Central memory CD8-positive, alpha-beta T cell (primary cell): ENCODE results near the gene ATP2A3.

ENCODE experiments used
- ATAC-seq: fragments of 150-1000 bp; cut with Tn5 transposase; replicated peaks from 2 replicates; pipeline ENCODE4 v1.10.0; 2022; ENCODE audit warnings: mild to moderate bottlenecking, moderate FRiP score, moderate number of reproducible peaks; ENCODE audit not compliant: poor library complexity, severe bottlenecking; ENCODE audit errors: extremely low read depth
- DNase-seq, 2 donors: peaks; one replicate each; pipeline ENCODE4 v3.0.0; 2021; ENCODE audit warnings: low spot score in 2 of 2
- H3K27ac Mint-ChIP-seq: one replicate; pipeline ENCODE4 v1.8.0; 2022; ENCODE audit warnings: low read depth, mild to moderate bottlenecking, moderate library complexity, mixed read lengths
- H3K27me3 Mint-ChIP-seq: one replicate; pipeline ENCODE4 v1.8.0; 2022; ENCODE audit warnings: mixed read lengths
- H3K36me3 Mint-ChIP-seq: one replicate; pipeline ENCODE4 v1.8.0; 2022; ENCODE audit warnings: mild to moderate bottlenecking, moderate library complexity, mixed read lengths; ENCODE audit not compliant: insufficient read depth
- H3K4me1 Mint-ChIP-seq: one replicate; pipeline ENCODE4 v1.8.0; 2022; ENCODE audit warnings: mixed read lengths
- H3K4me3 Mint-ChIP-seq: one replicate; pipeline ENCODE4 v1.8.0; 2022; ENCODE audit warnings: mild to moderate bottlenecking, moderate library complexity, mixed read lengths
- H3K9me3 Mint-ChIP-seq: one replicate; pipeline ENCODE4 v1.8.0; 2022; ENCODE audit warnings: mixed read lengths

The ATP2A3 gene

DNA sequence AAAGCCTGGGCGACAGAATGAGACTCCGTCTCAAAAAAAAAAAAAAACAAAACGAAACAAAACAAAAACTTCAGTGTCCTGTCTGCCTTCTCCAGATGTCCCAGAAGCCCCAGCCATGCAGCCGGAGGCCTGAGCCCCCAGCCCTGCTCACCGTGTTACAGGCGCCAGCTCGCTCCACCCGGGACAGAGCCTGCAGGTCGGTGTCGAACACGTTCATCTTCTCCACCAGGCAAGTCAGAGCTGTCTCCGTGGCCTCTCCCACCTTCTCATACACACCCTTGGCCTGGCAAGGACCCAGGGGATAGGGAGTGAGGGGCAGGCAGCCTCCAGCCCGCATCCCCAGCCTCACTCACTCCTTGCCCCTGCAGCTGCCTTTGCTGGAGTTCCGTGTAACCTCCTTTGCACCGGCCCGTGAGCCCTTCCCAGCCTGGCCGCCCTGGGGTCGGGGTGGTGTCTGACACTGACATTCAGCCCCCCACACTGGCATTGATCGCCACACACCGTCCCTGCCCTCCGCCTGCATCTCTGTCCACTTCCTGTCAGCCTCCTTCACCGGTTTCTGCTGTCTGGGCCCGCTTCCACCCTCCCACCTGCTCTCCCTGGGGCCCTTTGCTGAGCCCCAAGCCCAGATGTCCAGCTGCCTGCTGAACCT is 20.9 kb downstream of the ATP2A3 start:
- Mint-ChIP-seq H3K36me3 (peaks cover 63% of the 10 kb centered on the region), H3K27ac (no peak overlapping the region), H3K4me3 (no peak overlapping the region), H3K4me1 (peaks cover 14% of the 10 kb centered on the region), H3K9me3 (no peaks in the 10 kb centered on the region), H3K27me3 (no peaks in the 10 kb centered on the region)
- no peak for DNase-seq
- no peak for ATAC-seq

GRCh38 chr17:3940965-3941698 is 23.1 kb downstream of the ATP2A3 start:
- Mint-ChIP-seq H3K4me3 (no peak overlapping the region), H3K36me3 (peaks cover 70% of the 10 kb centered on the region), H3K27me3 (no peaks in the 10 kb centered on the region), H3K4me1 (peaks cover 28% of the 10 kb centered on the region), H3K27ac (no peak overlapping the region), H3K9me3 (no peaks in the 10 kb centered on the region)
- no peak for ATAC-seq
- DNase-seq: no peak

DNA sequence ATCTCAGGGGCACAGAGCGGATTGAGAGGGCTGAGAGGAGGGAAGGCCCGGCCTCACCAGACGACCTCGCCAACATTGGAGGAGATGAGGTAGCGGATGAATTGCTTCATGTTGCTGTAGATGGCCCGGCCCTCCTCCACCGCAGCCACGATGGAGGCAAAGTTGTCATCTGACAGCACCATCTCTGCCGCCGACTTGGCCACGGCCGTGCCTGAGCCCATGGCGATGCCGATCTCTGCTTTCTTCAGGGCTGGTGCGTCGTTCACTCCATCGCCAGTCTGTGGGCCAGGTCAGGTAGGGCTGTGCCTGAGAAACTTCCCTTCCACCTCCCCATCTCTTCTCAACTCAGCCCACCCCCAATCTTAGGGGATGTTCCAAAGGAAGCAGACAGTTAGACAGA is 26.9 kb downstream of the ATP2A3 start:
- Mint-ChIP-seq H3K4me3 (no peak overlapping the region), H3K27ac (no peak overlapping the region), H3K27me3 (no peaks in the 10 kb centered on the region), H3K9me3 (no peaks in the 10 kb centered on the region), H3K4me1 (peaks cover 14% of the 10 kb centered on the region), H3K36me3 (peaks cover 70% of the 10 kb centered on the region)
- ATAC-seq (no peak), DNase-seq (no peak)

DNA sequence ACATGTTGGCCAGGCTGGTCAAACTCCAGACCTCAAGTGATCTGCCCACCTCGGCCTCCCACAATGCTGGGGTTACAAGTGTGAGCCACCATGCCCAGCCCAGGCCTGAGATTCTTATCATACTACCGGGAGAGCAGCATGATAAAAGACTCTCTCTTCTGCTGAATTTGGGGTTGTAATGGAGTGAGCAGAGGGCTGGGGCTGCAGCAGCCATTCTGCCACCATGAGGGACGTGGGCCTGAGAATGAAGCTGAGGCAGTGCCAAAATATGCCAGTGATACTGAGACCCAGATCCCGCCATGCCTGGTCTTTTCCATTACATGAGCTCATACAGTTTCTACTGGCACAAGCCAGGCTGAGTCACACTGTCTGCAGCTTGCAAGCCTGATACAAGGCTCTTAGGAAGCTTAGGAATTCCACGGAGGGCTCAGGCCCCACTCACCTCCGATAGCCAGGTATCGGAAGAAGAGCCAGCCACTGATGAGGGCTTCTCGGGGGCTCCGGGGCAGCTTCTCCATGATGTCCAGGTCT is 28.3 kb downstream of the ATP2A3 start:
- no peak overlapping the region for H3K4me3 Mint-ChIP-seq
- DNase-seq: no peak
- H3K4me1 Mint-ChIP-seq: peaks cover 14% of the 10 kb centered on the region
- ATAC-seq: no peak
- H3K9me3 Mint-ChIP-seq: no peaks in the 10 kb centered on the region
- H3K36me3 Mint-ChIP-seq: peaks cover 66% of the 10 kb centered on the region
- no peaks in the 10 kb centered on the region for H3K27me3 Mint-ChIP-seq
- H3K27ac Mint-ChIP-seq: no peak overlapping the region

DNA sequence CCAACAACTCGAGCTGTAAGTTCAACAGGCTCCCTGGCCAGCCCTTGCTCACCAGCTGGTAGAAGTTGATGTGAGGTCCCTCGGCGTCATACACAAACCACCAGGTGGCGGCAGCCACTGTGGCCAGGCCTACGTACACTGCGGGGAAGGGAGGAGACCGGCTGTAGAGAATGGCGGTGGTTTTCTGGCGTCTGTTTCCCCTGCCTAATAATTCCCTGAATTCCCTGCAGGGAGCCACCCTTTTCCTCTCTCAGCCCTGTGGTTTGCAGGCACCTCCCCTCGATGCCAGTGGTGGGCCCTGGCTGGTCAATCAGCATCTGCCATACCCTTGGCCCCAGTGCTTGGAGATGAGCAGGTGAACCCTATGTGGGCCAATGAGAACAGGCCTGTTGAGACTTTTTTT is 29.1 kb downstream of the ATP2A3 start:
- Mint-ChIP-seq H3K27me3 (no peaks in the 10 kb centered on the region), H3K27ac (no peak overlapping the region), H3K4me3 (no peak overlapping the region), H3K9me3 (no peaks in the 10 kb centered on the region), H3K36me3 (peaks cover 65% of the 10 kb centered on the region), H3K4me1 (peaks cover 14% of the 10 kb centered on the region)
- ATAC-seq (no peak), DNase-seq (no peak)

DNA sequence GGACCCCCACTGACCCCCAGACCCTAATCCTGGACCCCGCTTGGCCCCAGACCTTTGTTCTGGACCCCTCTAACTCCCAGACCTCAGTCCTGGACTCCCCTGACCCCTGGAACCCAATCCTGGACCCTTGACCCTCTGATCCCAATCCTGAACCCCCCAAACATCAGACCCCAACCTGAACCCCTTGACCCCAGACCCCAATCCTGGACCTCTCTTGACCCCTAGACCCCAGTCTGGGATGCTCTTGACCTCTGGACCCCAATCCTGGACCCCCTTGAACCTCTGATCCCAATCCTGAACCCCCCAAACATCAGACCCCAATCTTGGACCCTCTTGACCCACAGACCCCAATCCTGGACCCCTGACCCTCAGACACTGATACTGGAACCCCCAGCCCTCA is 34.5 kb downstream of the ATP2A3 start:
- Mint-ChIP-seq H3K9me3 (no peaks in the 10 kb centered on the region), H3K27me3 (no peaks in the 10 kb centered on the region), H3K4me3 (no peak overlapping the region), H3K27ac (no peak overlapping the region), H3K4me1 (no peaks in the 10 kb centered on the region), H3K36me3 (peaks cover 36% of the 10 kb centered on the region)
- no peak for ATAC-seq
- no peak for DNase-seq

GRCh38 chr17:3929181-3929580 is 35.1 kb downstream of the ATP2A3 start:
- H3K27ac Mint-ChIP-seq: no peak overlapping the region
- no peak overlapping the region for H3K4me3 Mint-ChIP-seq
- DNase-seq (no peak), ATAC-seq (no peak)
- no peaks in the 10 kb centered on the region for H3K27me3 Mint-ChIP-seq
- H3K4me1 Mint-ChIP-seq: no peaks in the 10 kb centered on the region
- H3K9me3 Mint-ChIP-seq: no peaks in the 10 kb centered on the region
- peaks cover 35% of the 10 kb centered on the region for H3K36me3 Mint-ChIP-seq

DNA sequence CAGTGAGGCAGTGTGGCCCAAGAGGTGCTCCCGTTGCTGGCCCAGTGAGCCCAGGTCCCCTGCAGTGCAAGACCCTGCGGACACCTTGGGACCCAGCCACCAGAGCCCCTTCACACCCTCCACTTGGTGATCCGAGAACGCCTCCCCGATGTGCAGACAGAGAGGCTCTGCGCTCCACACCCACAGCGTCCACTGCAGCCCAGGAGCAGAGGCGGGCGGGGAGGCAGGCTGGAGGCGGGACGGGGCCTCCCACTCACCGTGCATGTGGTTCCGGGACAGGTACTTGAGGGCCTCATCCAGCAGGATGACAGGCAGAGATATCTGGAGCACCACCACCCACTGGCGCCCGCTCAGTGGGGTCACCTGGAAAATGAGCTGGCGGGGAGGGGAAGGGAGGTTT is 35.8 kb downstream of the ATP2A3 start:
- no peak overlapping the region for H3K4me3 Mint-ChIP-seq
- H3K9me3 Mint-ChIP-seq: no peaks in the 10 kb centered on the region
- ATAC-seq (no peak), DNase-seq (no peak)
- no peaks in the 10 kb centered on the region for H3K27me3 Mint-ChIP-seq
- no peak overlapping the region for H3K27ac Mint-ChIP-seq
- H3K4me1 Mint-ChIP-seq: no peaks in the 10 kb centered on the region
- H3K36me3 Mint-ChIP-seq: peaks cover 33% of the 10 kb centered on the region

DNA sequence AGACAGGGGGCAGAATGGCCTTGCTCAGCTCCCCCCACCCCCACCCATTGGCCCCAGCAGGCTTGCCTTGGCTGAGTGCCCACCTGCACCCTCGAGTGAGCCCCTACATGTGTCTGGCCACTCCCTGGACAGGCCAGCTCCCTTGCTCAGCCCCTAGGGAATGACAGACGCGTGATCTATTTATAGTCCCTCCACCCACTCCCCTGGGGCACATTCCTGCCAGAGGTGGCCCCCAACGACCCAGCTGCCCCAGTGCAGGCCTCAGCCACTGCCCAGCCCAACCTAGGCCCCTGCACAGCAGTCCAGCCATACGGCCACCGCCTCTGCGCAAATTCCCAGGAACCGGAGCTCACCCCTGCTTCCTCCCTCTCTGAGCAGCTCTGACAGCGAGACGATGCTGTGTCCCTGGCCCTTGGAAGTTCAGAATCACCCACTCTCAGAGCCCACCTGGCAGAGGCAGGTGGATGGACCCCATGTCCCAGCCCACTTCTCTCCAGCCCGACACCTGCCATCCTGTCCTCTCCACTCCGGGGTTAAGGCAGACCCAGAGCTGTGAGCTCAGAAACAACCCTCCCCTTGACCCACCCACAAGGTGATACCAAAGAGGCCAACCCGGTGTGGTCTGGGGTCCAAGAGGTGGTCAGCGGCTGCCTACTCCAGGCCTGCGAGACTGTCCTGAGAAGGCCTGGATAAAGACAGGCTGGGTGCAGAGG is 36.5 kb downstream of the ATP2A3 start:
- Mint-ChIP-seq H3K4me1 (peaks cover 3% of the 10 kb centered on the region), H3K27me3 (no peaks in the 10 kb centered on the region), H3K9me3 (no peaks in the 10 kb centered on the region), H3K36me3 (peaks cover 36% of the 10 kb centered on the region), H3K27ac (no peak overlapping the region), H3K4me3 (no peak overlapping the region)
- DNase-seq: no peak
- ATAC-seq: no peak

- peak overlapping the region; percentile 49 for H3K27ac Mint-ChIP-seq
These were observed 37.2 kb downstream of the ATP2A3 start for GRCh38 chr17:3926860-3927627.

GRCh38 chr17:3925684-3926485 is 38.4 kb downstream of the ATP2A3 start:
- Mint-ChIP-seq H3K9me3 (no peaks in the 10 kb centered on the region), H3K36me3 (peaks cover 26% of the 10 kb centered on the region), H3K27me3 (no peaks in the 10 kb centered on the region), H3K4me3 (no peak overlapping the region), H3K4me1 (peaks cover 6% of the 10 kb centered on the region), H3K27ac (peak overlapping the region; percentile 19)
- ATAC-seq (no peak), DNase-seq (no peak)

More at GRCh38 chr17:3926860-3927627, 37.2 kb downstream of the ATP2A3 start:
- peaks cover 30% of the 10 kb centered on the region for H3K36me3 Mint-ChIP-seq
- H3K9me3 Mint-ChIP-seq: no peaks in the 10 kb centered on the region
- H3K4me1 Mint-ChIP-seq: peaks cover 6% of the 10 kb centered on the region
- H3K27me3 Mint-ChIP-seq: no peaks in the 10 kb centered on the region
- ATAC-seq (no peak), DNase-seq (no peak)
- no peak overlapping the region for H3K4me3 Mint-ChIP-seq
